Suprapubic skin (tissue), 4 donors: ENCODE data around the gene DIAPH1.

Experiments used
- EP300 ChIP-seq: sonication (generic); formaldehyde crosslinking; IDR thresholded peaks from one replicate; pipeline ENCODE4 v1.6.1; 2017; ENCODE audit warnings: antibody characterized with exemption
- POLR2A ChIP-seq, 2 donors: fragments of 450-650 bp; IDR thresholded peaks; one replicate each; pipeline ENCODE4 v1.6.1; 2017; ENCODE audit warnings: antibody characterized with exemption in 2 of 2, mild to moderate bottlenecking in 2 of 2, moderate library complexity in 2 of 2
- POLR2AphosphoS5 ChIP-seq, 3 donors: sonication (generic); formaldehyde crosslinking; IDR thresholded peaks; one replicate each; pipeline ENCODE4 v1.6.1; 2017; ENCODE audit warnings: antibody characterized with exemption in 3 of 3
- TF ChIP-seq, protein P1 (sequence below), 2 donors: fragments of 200-600 bp in 1 of 2; fragments of 450-650 bp in 1 of 2; sonication (generic) in 1 of 2; IDR thresholded peaks; one replicate each; pipeline ENCODE4 v1.5.1; 2016 to 2019; ENCODE audit warnings: antibody characterized with exemption in 2 of 2, mild to moderate bottlenecking in 1 of 2, moderate library complexity in 1 of 2

DNA sequence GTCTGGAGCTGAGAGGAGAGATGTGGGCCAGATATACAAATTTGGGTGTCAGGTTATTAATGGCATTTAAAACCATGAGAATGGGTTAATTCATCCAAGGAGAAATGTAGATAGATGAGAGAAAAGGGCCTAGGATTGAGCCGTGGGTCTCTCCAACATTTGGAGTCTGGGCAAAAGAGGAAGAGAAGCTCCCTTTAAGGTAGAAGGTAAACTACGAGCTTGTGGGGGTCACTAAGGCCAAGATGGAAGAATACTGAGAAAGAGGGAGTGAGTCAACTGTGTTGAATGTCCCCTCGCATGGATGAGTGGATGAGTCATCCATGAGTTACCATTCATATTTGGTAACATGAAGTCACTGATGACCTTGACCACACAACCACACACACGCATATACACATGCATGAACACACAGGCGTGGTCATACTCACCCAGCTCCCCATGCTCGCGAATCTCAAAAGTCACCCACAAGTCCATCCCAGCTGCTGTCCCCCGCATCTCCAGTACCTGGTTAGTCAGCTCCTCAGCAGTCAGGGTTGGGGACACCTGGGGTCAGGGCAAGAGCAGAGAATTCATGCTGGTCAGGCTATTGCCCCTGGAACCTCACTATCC, 39.2 kb upstream of the DIAPH1 start:
- TF ChIP-seq, protein P1, sequence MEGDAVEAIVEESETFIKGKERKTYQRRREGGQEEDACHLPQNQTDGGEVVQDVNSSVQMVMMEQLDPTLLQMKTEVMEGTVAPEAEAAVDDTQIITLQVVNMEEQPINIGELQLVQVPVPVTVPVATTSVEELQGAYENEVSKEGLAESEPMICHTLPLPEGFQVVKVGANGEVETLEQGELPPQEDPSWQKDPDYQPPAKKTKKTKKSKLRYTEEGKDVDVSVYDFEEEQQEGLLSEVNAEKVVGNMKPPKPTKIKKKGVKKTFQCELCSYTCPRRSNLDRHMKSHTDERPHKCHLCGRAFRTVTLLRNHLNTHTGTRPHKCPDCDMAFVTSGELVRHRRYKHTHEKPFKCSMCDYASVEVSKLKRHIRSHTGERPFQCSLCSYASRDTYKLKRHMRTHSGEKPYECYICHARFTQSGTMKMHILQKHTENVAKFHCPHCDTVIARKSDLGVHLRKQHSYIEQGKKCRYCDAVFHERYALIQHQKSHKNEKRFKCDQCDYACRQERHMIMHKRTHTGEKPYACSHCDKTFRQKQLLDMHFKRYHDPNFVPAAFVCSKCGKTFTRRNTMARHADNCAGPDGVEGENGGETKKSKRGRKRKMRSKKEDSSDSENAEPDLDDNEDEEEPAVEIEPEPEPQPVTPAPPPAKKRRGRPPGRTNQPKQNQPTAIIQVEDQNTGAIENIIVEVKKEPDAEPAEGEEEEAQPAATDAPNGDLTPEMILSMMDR (IDR thresholded peaks at IDR 0.05), result no peak
- TF ChIP-seq EP300, result no peak
- no peak for TF ChIP-seq POLR2A (IDR thresholded peaks at IDR 0.05)
- no peak for TF ChIP-seq POLR2AphosphoS5 (IDR thresholded peaks at IDR 0.05)
